GM18867 (cell line): ENCODE results near the gene AURKB.

Experiments
- ATAC-seq: cut with Tn5 transposase; IDR thresholded peaks from one replicate; pipeline ENCODE4 v1.9.1; 2021; ENCODE audit warnings: mild to moderate bottlenecking, moderate library complexity; ENCODE audit not compliant: unreplicated experiment

Gene AURKB

GRCh38 chr17:8162997-8163977, 47.1 kb downstream of the AURKB start:
- ATAC-seq, result no peak

- no peak for ATAC-seq
Observed at GRCh38 chr17:8162233-8162996, 48.0 kb downstream of the AURKB start, which contains the start of gene VAMP2. Gene VAMP2 (minus strand): TSS chr17:8162948. CDS start chr17:8162879, 69 bp downstream.

GRCh38 chr17:8161289-8162232, 48.8 kb downstream of the AURKB start:
- ATAC-seq, result no peak

- no peak for ATAC-seq
Observed at GRCh38 chr17:8160741-8161221, 49.6 kb downstream of the AURKB start.

GRCh38 chr17:8160224-8160577, 50.2 kb downstream of the AURKB start:
- no peak for ATAC-seq

- no peak for ATAC-seq
Observed at GRCh38 chr17:8159459-8160223, 50.7 kb downstream of the AURKB start.

GRCh38 chr17:8159032-8159400, 51.4 kb downstream of the AURKB start:
- ATAC-seq, result no peak

GRCh38 chr17:8158267-8159031, 51.9 kb downstream of the AURKB start:
- no peak for ATAC-seq

- peak; percentile 84 for ATAC-seq
Observed at GRCh38 chr17:8156246-8156992, 54.0 kb downstream of the AURKB start.

GRCh38 chr17:8155996-8156245, 54.5 kb downstream of the AURKB start:
- no peak for ATAC-seq

GRCh38 chr17:8155231-8155995, 55.0 kb downstream of the AURKB start:
- ATAC-seq, result no peak
